NCI-H2081 (cell line): Measurements from ENCODE around the gene DPF3.

Experiments
- DNase-seq, 2 experiments: peaks; one replicate each; lab custom pipeline; 2025; lab: John Stamatoyannopoulos, UW

DPF3 gene

DNA sequence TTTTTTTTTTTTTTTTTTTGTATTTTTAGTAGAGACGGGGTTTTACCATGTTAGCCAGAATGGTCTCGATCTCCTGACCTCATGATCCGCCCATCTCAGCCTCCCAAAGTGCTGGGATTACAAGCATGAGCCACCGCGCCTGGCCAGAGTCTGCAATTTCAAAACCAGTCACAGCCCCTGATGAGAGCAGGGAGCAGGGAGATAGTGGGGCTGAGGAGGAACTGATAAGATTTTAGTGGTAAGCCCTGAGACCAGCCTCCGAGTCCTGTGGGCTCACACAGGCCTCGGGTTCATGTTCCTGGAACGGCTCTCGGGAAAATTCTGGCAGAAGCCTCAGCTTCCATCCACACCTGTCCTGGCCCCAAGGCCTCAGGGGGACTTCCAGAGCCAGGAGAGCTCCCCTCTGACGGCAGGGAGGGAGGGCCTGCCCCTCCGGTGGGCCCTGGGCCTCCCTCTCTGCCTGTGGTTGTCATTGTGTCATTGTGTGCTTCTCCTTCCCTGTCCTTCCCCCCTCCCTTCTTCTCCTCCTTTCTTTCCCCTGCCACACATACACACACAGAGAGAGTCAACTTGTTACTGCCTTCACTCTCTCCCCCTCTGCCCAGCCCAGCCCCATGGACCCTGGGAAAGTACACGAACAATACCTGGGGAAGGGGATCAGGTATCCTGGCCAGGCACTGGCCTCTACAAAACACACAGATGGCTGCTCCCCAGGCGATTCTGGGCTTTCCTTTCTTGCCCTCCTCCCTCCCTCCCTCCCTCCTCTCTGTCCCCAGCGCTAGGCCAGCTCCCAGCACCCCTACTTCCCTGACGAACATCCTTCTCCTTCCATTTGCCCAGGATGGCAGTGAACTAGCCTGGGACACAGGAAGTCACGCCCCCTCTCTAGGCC lies 294.1 kb downstream of the DPF3 start:
- no peak for DNase-seq

- DNase-seq = no peak
Observed at GRCh38 chr14:72598306-72598705, 295.6 kb downstream of the DPF3 start.

DNA sequence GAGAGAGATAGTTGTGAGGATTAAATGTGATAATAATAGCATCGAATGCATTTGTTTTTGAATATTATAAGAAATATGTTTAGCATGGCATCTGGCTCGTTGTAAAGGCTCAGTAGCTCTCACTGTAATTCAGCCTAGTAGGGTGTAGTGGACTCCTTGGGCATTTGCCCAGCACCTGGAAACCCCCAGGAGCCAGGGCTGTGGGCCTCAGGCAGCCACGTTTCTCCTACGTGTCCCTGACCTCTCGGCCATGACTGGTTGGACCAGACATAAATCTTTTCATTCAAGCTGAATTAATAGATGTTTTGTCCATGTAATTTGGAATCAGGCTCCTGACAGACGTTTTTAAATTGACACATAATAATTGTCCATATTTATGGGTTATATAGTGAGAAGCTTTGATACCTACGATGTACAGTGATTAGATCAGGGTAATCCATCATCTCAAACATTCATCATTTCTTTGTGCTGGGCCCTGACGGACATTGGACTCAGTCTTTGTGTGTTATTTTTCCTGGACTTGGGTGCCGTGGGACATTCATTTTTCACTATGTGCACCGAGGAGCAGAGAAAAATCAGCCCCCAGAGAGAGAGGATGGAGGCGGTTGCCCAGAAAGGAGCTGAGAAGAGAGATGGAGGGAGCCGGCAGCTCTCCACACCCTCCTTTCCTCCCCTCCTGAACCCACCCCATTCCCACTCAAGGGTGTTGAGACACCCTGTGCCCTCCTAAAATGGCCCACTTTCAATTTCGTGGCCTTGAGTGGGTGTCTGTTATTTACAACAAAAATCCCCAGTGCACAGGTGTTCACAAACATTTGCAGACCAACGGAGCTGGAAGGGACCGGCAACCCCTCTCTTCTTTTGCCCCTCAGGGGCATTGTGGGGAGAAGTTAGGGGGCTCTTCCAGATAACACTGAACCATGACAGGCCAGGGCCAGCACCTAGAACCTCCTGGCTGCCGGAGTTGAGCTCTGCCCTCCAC lies 296.4 kb downstream of the DPF3 start:
- no peak for DNase-seq

DNA sequence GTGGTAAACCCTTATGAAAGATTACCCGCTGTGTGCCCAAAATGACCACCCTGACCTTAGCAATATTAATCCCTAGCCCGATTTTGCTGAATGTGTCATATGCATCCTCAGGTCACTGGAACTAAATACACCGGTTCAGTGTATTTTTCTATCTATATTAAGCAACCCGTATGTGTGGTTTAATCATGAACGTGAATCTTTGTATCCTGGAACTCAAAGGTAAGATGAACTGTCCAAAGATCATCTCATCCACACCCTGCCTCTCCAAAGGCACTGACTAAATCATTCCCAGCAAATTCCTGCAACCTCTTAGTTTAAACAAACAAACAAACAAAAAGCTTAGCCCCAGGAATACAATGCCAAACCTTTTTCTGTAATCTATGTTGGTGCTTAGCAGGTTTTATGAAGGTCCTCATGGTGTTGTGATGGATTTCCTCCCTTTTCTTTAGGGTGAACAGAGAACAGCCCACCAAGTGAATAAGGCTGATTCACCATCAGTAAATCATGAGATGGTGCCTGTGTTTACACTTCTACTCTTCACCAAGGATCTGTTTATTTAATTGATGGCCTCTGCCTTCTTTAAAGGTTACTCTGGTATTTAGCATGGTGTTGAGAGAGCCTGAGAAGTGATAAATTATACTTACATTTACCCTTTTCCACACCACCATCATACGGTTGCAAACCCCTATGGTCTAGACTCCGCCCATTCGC lies 298.6 kb downstream of the DPF3 start:
- DNase-seq = no peak

- no peak for DNase-seq
Observed at GRCh38 chr14:72594099-72594901, 299.6 kb downstream of the DPF3 start.

GRCh38 chr14:72591391-72591790 lies 302.5 kb downstream of the DPF3 start:
- DNase-seq = peak in 1 of 2 experiments; percentile 20

DNA sequence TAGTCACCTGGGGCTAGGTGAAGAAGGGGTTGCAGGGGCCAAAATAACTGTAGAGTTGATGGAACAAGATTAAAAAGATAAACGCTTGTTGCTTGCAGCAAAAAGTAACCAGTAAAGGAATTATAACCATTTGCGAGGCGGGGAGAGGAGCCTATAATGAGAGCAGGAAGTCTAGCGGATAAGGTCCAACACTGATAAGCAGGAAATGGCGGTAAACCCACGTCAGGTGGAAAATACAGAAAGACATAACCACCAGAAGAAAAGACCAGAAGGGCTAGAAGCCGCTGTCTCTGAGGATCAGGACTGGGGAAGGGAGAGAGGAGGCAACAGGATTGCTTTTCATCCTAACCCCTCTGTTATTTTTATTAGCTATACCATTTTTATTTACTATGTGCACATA lies 303.3 kb downstream of the DPF3 start:
- no peak for DNase-seq

DNA sequence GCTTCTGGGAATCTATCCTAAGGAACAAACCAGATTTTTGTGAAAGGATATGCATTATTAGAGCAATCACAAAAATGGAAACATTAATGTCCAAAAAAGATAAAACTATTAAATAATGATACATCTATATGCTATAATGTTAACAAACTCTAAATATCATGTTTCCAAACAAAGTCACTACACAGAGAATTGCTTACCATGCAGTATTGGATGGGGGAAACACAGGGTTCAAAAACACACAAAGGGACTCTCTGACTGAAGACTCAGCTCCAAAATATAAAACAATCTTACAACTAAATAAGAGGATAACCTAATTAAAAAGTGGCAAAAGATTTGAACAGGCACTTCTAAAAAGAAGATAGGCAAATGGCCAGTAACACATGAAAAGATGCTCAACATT lies 304.2 kb downstream of the DPF3 start:
- no peak for DNase-seq

DNA sequence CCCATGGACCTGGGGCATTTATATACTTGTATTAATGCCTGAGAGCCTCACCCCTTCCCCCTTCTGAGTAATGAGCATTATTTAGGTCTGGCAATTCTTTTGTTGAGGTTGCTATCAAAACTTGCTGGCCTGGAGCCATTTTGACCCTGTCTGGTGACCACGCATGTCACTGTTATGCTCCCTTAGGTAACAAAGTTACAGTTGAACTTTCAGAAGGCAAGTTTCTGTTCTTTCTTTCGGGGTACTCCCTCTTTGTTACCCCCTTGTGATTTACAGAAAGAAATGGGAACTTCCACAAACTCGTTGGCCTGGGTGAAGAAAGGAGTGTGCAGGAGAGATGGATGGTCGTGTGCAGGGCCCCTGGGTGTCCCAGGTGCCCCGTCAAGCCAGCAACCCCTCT lies 305.4 kb downstream of the DPF3 start:
- no peak for DNase-seq

DNA sequence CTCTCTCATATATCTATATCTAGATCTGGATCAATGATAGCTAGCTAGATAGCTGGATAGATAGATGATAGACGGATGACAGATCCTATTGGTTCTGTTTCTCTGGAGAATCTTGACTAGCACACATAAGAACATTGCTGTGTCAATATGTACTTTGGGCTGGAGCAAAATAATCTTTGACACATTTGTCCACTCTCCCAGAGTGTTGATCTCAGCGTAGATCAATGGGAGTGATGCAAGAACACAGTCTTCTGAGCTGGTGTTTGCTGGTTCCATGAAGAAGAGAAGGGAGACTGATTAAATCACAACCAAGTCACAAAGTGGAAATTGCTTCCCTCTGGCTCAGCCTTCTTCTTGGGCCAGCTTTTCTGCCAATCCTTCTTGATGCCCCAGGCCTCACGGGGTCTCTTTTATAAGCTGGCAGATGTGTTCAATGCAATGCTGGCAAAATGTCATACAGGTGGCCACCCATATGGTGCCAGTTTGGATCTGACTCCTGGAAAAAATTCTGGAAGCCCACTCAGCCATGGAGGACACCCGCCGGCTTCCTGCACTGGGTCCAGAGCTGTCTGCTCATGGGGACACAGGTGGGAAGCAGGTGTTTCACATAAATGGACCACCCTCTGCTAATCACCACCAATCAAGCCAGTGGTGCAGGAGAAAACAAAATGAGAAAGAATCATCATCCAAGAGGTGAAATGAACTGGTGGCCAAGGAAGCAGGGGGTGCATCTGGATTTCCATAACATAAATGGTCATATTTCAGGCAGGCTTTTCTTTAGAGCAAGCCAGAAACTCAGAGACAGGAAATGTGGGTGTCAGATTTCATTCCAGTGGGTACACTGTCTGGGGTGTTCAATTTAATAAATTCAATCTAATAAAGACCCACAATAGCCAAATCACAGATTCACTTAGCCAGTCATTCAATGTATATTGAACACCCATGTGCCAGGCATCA lies 310.3 kb downstream of the DPF3 start:
- no peak for DNase-seq

DNA sequence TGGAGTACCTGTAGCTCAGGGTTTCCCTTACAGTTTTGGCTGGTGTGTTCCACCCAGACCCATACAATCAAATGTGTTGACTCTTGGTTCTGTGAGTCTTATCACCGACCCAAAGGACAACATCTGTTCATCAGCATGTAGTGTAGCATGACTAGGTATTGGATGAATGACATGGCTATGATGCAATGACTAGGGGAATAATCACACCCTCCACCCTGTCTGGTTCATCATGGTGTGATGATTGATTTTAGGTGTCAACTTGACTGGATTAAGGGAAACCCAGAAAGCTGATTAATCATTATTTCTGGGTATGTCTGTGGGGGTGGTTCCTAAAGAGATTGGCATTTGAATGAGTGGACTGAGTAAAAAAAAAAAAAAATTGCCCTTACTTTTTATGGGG lies 311.3 kb downstream of the DPF3 start:
- no peak for DNase-seq

GRCh38 chr14:72578514-72578913 lies 315.4 kb downstream of the DPF3 start:
- no peak for DNase-seq

DNA sequence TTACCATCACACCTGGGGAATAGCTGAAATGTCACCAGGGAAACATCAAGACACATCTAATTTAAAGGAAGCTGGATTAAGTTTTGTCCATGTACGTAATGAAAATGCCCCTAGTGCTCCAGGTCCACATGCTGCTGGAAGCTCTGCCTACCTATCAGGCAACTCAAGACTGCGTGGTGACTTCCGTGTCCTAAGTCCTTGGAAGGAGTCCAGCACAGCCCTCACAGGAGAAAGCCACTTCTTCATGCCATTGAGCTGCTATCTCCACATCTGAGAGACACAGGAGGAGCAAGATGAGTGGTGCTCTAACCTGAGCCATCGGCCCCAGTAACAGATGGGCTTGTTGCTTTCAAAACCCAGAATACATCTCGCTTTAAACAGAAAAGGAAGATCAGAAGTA lies 316.4 kb downstream of the DPF3 start:
- no peak for DNase-seq

- DNase-seq = no peak
Observed at GRCh38 chr14:72576258-72576657, 317.6 kb downstream of the DPF3 start.

GRCh38 chr14:72574715-72575114 lies 319.2 kb downstream of the DPF3 start:
- no peak for DNase-seq

DNA sequence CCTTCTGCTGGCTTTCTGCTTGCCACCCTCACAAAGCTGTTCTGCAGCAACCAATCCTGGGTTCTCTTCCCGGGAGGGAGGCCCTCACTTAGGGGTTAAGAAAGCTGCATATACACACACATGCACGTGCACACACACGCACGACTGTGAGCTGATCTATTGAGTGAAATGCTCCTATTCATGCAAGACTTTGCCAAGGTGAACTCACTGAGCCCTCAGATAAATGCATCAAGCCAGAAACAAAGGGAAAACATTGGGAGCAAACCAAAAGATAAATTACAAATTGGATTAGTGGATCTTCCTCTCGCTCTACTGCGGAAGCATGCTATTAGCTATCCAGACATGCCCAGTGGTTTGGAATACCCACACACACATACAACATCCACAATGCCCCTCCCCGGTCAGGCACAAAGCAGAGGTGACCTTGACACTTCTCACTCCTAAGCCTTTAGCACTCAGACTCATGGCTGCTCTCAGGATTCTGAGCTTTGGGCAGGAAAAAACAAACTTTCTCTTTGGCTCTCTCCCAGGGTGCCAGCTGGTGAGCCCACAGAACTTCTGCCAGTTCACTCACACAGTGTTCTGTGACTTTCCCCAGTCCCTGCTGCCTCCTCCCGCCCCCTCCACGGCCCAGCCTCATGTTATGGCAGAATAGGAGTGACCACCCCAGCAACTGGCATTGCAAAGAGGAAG lies 320.0 kb downstream of the DPF3 start:
- DNase-seq = no peak
